Measurements from ENCODE around the gene SS18. TPM values are rescaled to one million over a fixed set of nuclear protein-coding genes. Genes with fewer than 3 reads are reported as not detected.
A peak's percentile ranks its signal among the peaks of the same experiment; 100 is the strongest.

Gene SS18
- total RNA-seq, 2 donors from 2014 or later, result 94.7 to 158 TPM

DNA sequence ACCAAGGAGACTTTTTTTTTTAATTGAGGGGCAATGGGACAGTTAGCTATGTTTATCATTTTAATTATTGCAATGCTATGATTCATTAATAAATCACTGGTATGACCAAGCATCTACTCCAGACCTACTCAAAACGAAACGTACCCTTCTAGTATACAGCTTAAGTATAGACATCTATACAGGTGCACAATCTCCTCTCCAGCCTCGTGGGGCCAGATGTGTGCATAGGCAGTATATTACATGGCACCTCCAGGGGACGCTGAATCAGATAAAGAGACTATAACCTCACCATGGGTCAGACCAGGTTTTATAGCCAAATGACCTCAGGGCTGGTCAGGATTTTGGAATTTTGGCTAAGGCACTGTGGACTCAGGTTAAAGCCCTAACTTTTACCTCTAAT lies 86.6 kb downstream of the SS18 start:
- TF ChIP-seq POLR2AphosphoS5 (IDR thresholded peaks at IDR 0.05) (no peak), POLR2A (IDR thresholded peaks at IDR 0.05) (no peak)
- TF ChIP-seq, protein P1, sequence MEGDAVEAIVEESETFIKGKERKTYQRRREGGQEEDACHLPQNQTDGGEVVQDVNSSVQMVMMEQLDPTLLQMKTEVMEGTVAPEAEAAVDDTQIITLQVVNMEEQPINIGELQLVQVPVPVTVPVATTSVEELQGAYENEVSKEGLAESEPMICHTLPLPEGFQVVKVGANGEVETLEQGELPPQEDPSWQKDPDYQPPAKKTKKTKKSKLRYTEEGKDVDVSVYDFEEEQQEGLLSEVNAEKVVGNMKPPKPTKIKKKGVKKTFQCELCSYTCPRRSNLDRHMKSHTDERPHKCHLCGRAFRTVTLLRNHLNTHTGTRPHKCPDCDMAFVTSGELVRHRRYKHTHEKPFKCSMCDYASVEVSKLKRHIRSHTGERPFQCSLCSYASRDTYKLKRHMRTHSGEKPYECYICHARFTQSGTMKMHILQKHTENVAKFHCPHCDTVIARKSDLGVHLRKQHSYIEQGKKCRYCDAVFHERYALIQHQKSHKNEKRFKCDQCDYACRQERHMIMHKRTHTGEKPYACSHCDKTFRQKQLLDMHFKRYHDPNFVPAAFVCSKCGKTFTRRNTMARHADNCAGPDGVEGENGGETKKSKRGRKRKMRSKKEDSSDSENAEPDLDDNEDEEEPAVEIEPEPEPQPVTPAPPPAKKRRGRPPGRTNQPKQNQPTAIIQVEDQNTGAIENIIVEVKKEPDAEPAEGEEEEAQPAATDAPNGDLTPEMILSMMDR (IDR thresholded peaks at IDR 0.05), result no peak
- no peak overlapping the region for H3K27ac ChIP-seq
- H3K4me3 ChIP-seq, result no peak overlapping the region
- H3K36me3 ChIP-seq, result no peaks in the 10 kb centered on the region
- WGBS, result 69% methylated on average over 4 of the region's 4 CpGs
- H3K4me1 ChIP-seq (replicated peaks), result no peaks in the 10 kb centered on the region
- intact Hi-C loops (cut with DNase I), result no loop called here
- H3K27me3 ChIP-seq (replicated peaks; ENCODE audit: insufficient read depth), result no peaks in the 10 kb centered on the region
- no peak for DNase-seq (ENCODE audit: low spot score)
- no peaks in the 10 kb centered on the region for H3K9me3 ChIP-seq

DNA sequence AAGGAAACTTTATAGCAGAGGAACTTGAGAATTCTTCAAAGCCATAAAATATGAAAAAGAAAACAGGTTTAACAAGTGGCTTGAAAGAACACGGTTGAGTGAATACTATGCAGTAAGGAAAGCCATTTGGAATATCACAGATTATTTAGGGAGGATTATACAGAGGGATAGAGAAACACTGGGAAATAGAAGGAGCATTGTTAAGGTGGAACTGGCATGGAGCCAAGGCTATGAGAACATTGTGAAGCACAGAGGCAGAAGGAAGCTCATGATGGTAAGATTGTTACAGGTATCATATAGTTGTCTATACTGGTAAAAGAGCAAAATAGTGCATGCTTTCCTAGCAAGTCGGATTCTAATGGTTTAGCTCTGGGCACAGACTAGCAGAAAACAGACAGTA lies 87.1 kb downstream of the SS18 start:
- Histone ChIP-seq H3K4me3 (no peak overlapping the region), H3K36me3 (no peaks in the 10 kb centered on the region), H3K4me1 (replicated peaks) (no peaks in the 10 kb centered on the region), H3K27me3 (replicated peaks; ENCODE audit: insufficient read depth) (no peaks in the 10 kb centered on the region), H3K27ac (no peak overlapping the region), H3K9me3 (no peaks in the 10 kb centered on the region)
- intact Hi-C loops (cut with DNase I), result no loop called here
- TF ChIP-seq POLR2AphosphoS5 (IDR thresholded peaks at IDR 0.05) (no peak), POLR2A (IDR thresholded peaks at IDR 0.05) (no peak)
- TF ChIP-seq, protein P1 (IDR thresholded peaks at IDR 0.05), result no peak
- 64% methylated on average over 2 of the region's 2 CpGs for WGBS
- peak; percentile 7 for DNase-seq (ENCODE audit: low spot score)

DNA sequence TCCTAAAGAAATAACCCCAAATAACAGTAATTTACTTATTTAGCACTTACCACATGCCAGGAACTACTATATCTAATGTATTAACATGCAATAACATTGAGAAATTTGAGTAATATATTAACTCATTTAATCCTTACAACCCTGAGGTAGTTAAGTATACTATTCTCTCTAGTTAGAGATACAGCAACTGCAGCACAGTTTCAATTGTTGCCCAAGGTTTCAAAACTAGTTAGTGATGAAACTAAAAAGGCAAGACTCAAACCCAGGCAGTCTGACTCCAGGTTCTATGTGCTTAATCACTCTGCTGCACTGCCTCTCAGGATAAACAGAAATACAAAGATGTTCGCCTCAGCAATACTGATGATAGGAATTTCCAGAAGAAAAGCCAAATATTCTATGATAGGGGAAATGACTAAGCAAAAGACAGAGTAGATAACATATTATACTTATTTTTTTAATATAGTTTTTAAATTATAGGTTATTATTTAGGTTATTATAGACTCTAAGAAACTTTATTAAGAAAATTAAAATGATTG lies 88.0 kb downstream of the SS18 start:
- WGBS, result 97% methylated on average over 1 of the region's 1 CpG
- no peak overlapping the region for H3K4me3 ChIP-seq
- H3K4me1 ChIP-seq (replicated peaks), result no peaks in the 10 kb centered on the region
- no peak for DNase-seq (ENCODE audit: low spot score)
- no peaks in the 10 kb centered on the region for H3K36me3 ChIP-seq
- H3K27me3 ChIP-seq (replicated peaks; ENCODE audit: insufficient read depth), result no peaks in the 10 kb centered on the region
- no peak overlapping the region for H3K27ac ChIP-seq
- intact Hi-C loops (cut with DNase I), result no loop called here
- H3K9me3 ChIP-seq, result no peaks in the 10 kb centered on the region
- TF ChIP-seq POLR2AphosphoS5 (IDR thresholded peaks at IDR 0.05), result no peak
- no peak for TF ChIP-seq POLR2A (IDR thresholded peaks at IDR 0.05)
- TF ChIP-seq, protein P1 (IDR thresholded peaks at IDR 0.05), result no peak

DNA sequence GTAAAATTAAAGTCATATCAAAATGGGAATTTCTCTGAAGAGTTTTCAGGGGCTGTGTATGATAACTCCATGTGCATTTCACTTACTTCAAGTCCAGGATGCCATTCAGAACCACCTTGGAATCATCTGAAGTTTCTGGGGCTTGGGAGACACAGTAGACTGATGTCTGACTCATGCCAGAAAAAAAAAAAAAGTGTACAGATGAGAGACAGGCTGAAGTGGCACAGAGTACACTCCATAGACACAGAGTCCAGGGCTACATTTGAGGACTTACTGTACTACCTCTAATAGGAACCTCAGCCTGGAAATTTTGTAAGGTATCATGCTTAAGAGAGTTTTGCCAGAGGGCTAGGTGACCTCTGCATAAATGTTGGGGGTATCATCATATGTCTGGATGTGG lies 92.0 kb downstream of the SS18 start:
- no peaks in the 10 kb centered on the region for H3K9me3 ChIP-seq

DNA sequence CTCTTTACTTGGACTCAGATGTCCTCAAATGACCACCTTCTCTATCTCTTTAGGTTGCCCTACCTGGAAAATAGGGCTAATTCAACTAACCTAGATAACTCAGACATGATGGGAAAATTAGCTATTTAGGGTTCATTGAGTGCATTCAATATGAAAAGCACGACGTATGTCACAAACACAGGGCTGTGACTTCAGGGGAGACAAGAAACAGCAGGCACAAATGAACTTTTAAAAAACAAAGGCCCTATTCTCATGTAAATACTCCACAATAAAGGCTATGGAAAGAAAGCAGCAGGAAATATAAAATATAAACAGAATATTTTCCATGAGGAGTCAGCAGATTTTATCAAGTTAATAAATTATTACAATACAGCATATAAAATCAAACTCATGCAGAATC lies 97.8 kb downstream of the SS18 start:
- H3K4me1 ChIP-seq (replicated peaks), result no peaks in the 10 kb centered on the region
- no peaks in the 10 kb centered on the region for H3K9me3 ChIP-seq
- whole genome bisulfite sequencing, result 64% methylated on average over 2 of the region's 2 CpGs
- H3K4me3 ChIP-seq, result no peak overlapping the region
- no peak overlapping the region for H3K27ac ChIP-seq
- intact Hi-C loops (cut with DNase I), result no loop called here
- TF ChIP-seq, protein P1 (IDR thresholded peaks at IDR 0.05), result no peak
- TF ChIP-seq POLR2AphosphoS5 (IDR thresholded peaks at IDR 0.05), result no peak
- TF ChIP-seq POLR2A (IDR thresholded peaks at IDR 0.05), result no peak
- H3K36me3 ChIP-seq, result no peaks in the 10 kb centered on the region
- no peak for DNase-seq (ENCODE audit: low spot score)
- no peaks in the 10 kb centered on the region for H3K27me3 ChIP-seq (replicated peaks; ENCODE audit: insufficient read depth)

More for the DNA sequence above, 92.0 kb downstream of the SS18 start:
- Histone ChIP-seq H3K27me3 (replicated peaks; ENCODE audit: insufficient read depth) (no peaks in the 10 kb centered on the region), H3K27ac (no peak overlapping the region), H3K4me1 (replicated peaks) (no peaks in the 10 kb centered on the region), H3K36me3 (no peaks in the 10 kb centered on the region), H3K4me3 (no peak overlapping the region)
- intact Hi-C loops (cut with DNase I), result no loop called here
- no peak for DNase-seq (ENCODE audit: low spot score)
- TF ChIP-seq, protein P1 (IDR thresholded peaks at IDR 0.05), result no peak
- TF ChIP-seq POLR2AphosphoS5 (IDR thresholded peaks at IDR 0.05), result no peak
- TF ChIP-seq POLR2A (IDR thresholded peaks at IDR 0.05), result no peak
